HG03457 (cell line): ENCODE measurements around the gene TNK1.
A peak's percentile ranks its signal among the peaks of the same experiment; 100 is the strongest.

Source experiments
- ATAC-seq: cut with Tn5 transposase; IDR thresholded peaks from one replicate; pipeline ENCODE4 v1.9.1; 2021; ENCODE audit warnings: moderate number of reproducible peaks; ENCODE audit not compliant: unreplicated experiment

Gene TNK1

GRCh38 chr17:7389924-7390910, 9.3 kb downstream of the TNK1 start:
- ATAC-seq = no peak

GRCh38 chr17:7391307-7391706, 10.4 kb downstream of the TNK1 start:
- ATAC-seq = no peak

- no peak for ATAC-seq
Observed at GRCh38 chr17:7392696-7393612, 12.1 kb downstream of the TNK1 start.

- ATAC-seq = no peak
Observed at GRCh38 chr17:7393613-7394451, 12.9 kb downstream of the TNK1 start.

GRCh38 chr17:7394452-7395191, 13.7 kb downstream of the TNK1 start, which contains the start of gene PLSCR3:
Gene PLSCR3 (minus strand): TSS chr17:7394525. CDS start chr17:7394110, 415 bp downstream.
- no peak for ATAC-seq

GRCh38 chr17:7396147-7396546, 15.3 kb downstream of the TNK1 start:
- ATAC-seq = no peak

- ATAC-seq = no peak
Observed at GRCh38 chr17:7398612-7399011, 17.7 kb downstream of the TNK1 start.

- no peak for ATAC-seq
Observed at GRCh38 chr17:7403043-7403726, 22.3 kb downstream of the TNK1 start.

- no peak for ATAC-seq
Observed at GRCh38 chr17:7403727-7403976, 22.8 kb downstream of the TNK1 start.

GRCh38 chr17:7403977-7404736, 23.3 kb downstream of the TNK1 start, which contains the start of gene TMEM256:
Gene TMEM256 (minus strand): TSS chr17:7404097. CDS start chr17:7404084, 13 bp downstream.
- ATAC-seq = peak; percentile 78

- no peak for ATAC-seq
Observed at GRCh38 chr17:7404737-7405349, 24.0 kb downstream of the TNK1 start.

GRCh38 chr17:7405350-7406234, 24.7 kb downstream of the TNK1 start:
- ATAC-seq = no peak

- no peak for ATAC-seq
Observed at GRCh38 chr17:7406235-7406825, 25.4 kb downstream of the TNK1 start.

GRCh38 chr17:7407082-7407481, 26.2 kb downstream of the TNK1 start:
- no peak for ATAC-seq

- ATAC-seq = no peak
Observed at GRCh38 chr17:7407485-7408251, 26.8 kb downstream of the TNK1 start, which contains the start of gene NLGN2. Gene NLGN2 (plus strand): TSS chr17:7407845. CDS start chr17:7408256, 411 bp downstream.

GRCh38 chr17:7408252-7408727, 27.4 kb downstream of the TNK1 start:
- ATAC-seq = no peak
